Activated CD8-positive, alpha-beta memory T cell treated with anti-CD3 and anti-CD28 coated beads, Interleukin-2, amount 10 ng/mL, durations not matched to agents 7 days and 5 days (primary cell): Measurements from ENCODE around the gene PIGP. TPM values are rescaled to one million over a fixed set of nuclear protein-coding genes. Genes with fewer than 3 reads are reported as not detected.
"Not testable (repeated sequence)": the region's sequence is repeated elsewhere in the genome, so short reads cannot be mapped to it uniquely, and the experiment has no call there.

Experiments
- ATAC-seq: fragments of 150-1000 bp; cut with Tn5 transposase; one replicate; pipeline ENCODE4 v1.10.0; 2021; ENCODE audit warnings: moderate library complexity
- CTCF ChIA-PET: fragments of 350-600 bp; sonication (Branson Sonifier 250); formaldehyde crosslinking; loops from one replicate; lab custom pipeline; 2021; ENCODE audit warnings: antibody characterized with exemption; lab: Charles Lee
- DNase-seq: peaks from one replicate; pipeline ENCODE4 v3.0.0-alpha.2; 2020
- H3K27ac Mint-ChIP-seq: one replicate; pipeline ENCODE4 v1.8.0; 2021; ENCODE audit warnings: mild to moderate bottlenecking, mixed read lengths
- H3K27me3 Mint-ChIP-seq: one replicate; pipeline ENCODE4 v1.8.0; 2021; ENCODE audit warnings: mixed read lengths
- H3K36me3 Mint-ChIP-seq: one replicate; pipeline ENCODE4 v1.8.0; 2021; ENCODE audit warnings: mild to moderate bottlenecking, mixed read lengths
- H3K4me1 Mint-ChIP-seq: one replicate; pipeline ENCODE4 v1.8.0; 2021; ENCODE audit warnings: mixed read lengths
- H3K4me3 Mint-ChIP-seq: one replicate; pipeline ENCODE4 v1.8.0; 2021; ENCODE audit warnings: mild to moderate bottlenecking, moderate library complexity, mixed read lengths
- H3K9me3 Mint-ChIP-seq: one replicate; pipeline ENCODE4 v1.8.0; 2022; ENCODE audit warnings: low read depth, mixed read lengths
- total RNA-seq, 2 experiments: library from RNA; stranded (reverse); gene quantifications; one replicate each; pipeline ENCODE4 v1.2.3, GENCODE V29; 2021

Gene PIGP
- 10 to 100 TPM; 16.1 to 16.6 TPM for total RNA-seq

GRCh38 chr21:37072988-37073416, at the start of gene PIGP, which contains the start of gene TTC3:
TSS of gene PIGP (minus strand) at chr21:37073071. CDS start at chr21:37072515, 556 bp downstream.
TSS of gene TTC3 (plus strand) at chr21:37073254. CDS start at chr21:37087258, 14,004 bp downstream.
- no peaks in the 10 kb centered on the region for H3K27me3 Mint-ChIP-seq
- CTCF ChIA-PET = no interaction called here
- H3K4me1 Mint-ChIP-seq = peaks cover 42% of the 10 kb centered on the region

GRCh38 chr21:37119421-37120218, 46.7 kb upstream of the PIGP start:
- Mint-ChIP-seq H3K9me3 (no peaks in the 10 kb centered on the region), H3K4me1 (peaks cover 25% of the 10 kb centered on the region), H3K27me3 (no peaks in the 10 kb centered on the region), H3K36me3 (peaks cover 16% of the 10 kb centered on the region), H3K4me3 (no peak overlapping the region), H3K27ac (no peak overlapping the region)
- CTCF ChIA-PET = no interaction called here
- ATAC-seq (no peak), DNase-seq (no peak)

More at GRCh38 chr21:37072988-37073416, at the start of gene PIGP, which contains the start of gene TTC3:
- peak within 1 kb of the TSS; percentile 91 for H3K27ac Mint-ChIP-seq
- peak; percentile 93 for DNase-seq
- peak; percentile 81 for ATAC-seq
- H3K4me3 Mint-ChIP-seq = peak within 1 kb of the TSS; percentile 87
- H3K9me3 Mint-ChIP-seq = no peaks in the 10 kb centered on the region
- peaks cover 18% of the 10 kb centered on the region for H3K36me3 Mint-ChIP-seq

GRCh38 chr21:37118187-37118826, 45.4 kb upstream of the PIGP start:
- H3K27me3 Mint-ChIP-seq = no peaks in the 10 kb centered on the region
- H3K9me3 Mint-ChIP-seq = no peaks in the 10 kb centered on the region
- peaks cover 25% of the 10 kb centered on the region for H3K4me1 Mint-ChIP-seq
- no peak overlapping the region for H3K4me3 Mint-ChIP-seq
- no peak for ATAC-seq
- CTCF ChIA-PET = no interaction called here
- no peak overlapping the region for H3K27ac Mint-ChIP-seq
- no peak for DNase-seq
- H3K36me3 Mint-ChIP-seq = peaks cover 15% of the 10 kb centered on the region

- H3K9me3 Mint-ChIP-seq = peaks cover under 1% of the 10 kb centered on the region
- no peak for DNase-seq
- CTCF ChIA-PET = interaction anchor here (0.6 kb wide), 1 partner anchor 65 kb away, joined by 4 read pairs; no protein-coding TSS in a partner anchor
Observed at GRCh38 chr21:37117204-37117603, 44.3 kb upstream of the PIGP start.

GRCh38 chr21:37116459-37116858, 43.6 kb upstream of the PIGP start:
- Mint-ChIP-seq H3K36me3 (peaks cover 13% of the 10 kb centered on the region), H3K4me1 (peaks cover 25% of the 10 kb centered on the region)
- not testable (repeated sequence) for H3K9me3 Mint-ChIP-seq, DNase-seq, ATAC-seq, H3K27me3 Mint-ChIP-seq, H3K4me3 Mint-ChIP-seq, H3K27ac Mint-ChIP-seq
- CTCF ChIA-PET = interaction anchor here (0.6 kb wide), 1 partner anchor 65 kb away, joined by 4 read pairs; no protein-coding TSS in a partner anchor

More at GRCh38 chr21:37117204-37117603, 44.3 kb upstream of the PIGP start:
- Mint-ChIP-seq H3K4me1 (peaks cover 25% of the 10 kb centered on the region), H3K4me3 (no peak overlapping the region), H3K27me3 (no peaks in the 10 kb centered on the region), H3K27ac (no peak overlapping the region), H3K36me3 (peaks cover 13% of the 10 kb centered on the region)
- no peak for ATAC-seq

- Mint-ChIP-seq H3K4me1 (peaks cover 16% of the 10 kb centered on the region), H3K36me3 (peaks cover 14% of the 10 kb centered on the region)
- ATAC-seq, H3K9me3 Mint-ChIP-seq, H3K4me3 Mint-ChIP-seq, H3K27ac Mint-ChIP-seq, H3K27me3 Mint-ChIP-seq, DNase-seq, CTCF ChIA-PET: not testable (repeated sequence)
Observed at GRCh38 chr21:37114301-37114700, 41.4 kb upstream of the PIGP start.

GRCh38 chr21:37111029-37111428, 38.2 kb upstream of the PIGP start:
- DNase-seq, ATAC-seq, H3K27ac Mint-ChIP-seq, H3K4me3 Mint-ChIP-seq, CTCF ChIA-PET, H3K27me3 Mint-ChIP-seq, H3K9me3 Mint-ChIP-seq, H3K4me1 Mint-ChIP-seq: not testable (repeated sequence)
- peaks cover 31% of the 10 kb centered on the region for H3K36me3 Mint-ChIP-seq

GRCh38 chr21:37106998-37107397, 34.1 kb upstream of the PIGP start:
- H3K27me3 Mint-ChIP-seq = no peaks in the 10 kb centered on the region
- no peak for ATAC-seq
- peaks cover 5% of the 10 kb centered on the region for H3K9me3 Mint-ChIP-seq
- no peak overlapping the region for H3K27ac Mint-ChIP-seq
- H3K4me3 Mint-ChIP-seq = no peak overlapping the region
- no peak for DNase-seq
- CTCF ChIA-PET = no interaction called here
- H3K36me3 Mint-ChIP-seq = peaks cover 29% of the 10 kb centered on the region
- H3K4me1 Mint-ChIP-seq = no peaks in the 10 kb centered on the region

- peaks cover 15% of the 10 kb centered on the region for H3K36me3 Mint-ChIP-seq
- DNase-seq, H3K9me3 Mint-ChIP-seq, H3K4me3 Mint-ChIP-seq, ATAC-seq, H3K27ac Mint-ChIP-seq, CTCF ChIA-PET, H3K4me1 Mint-ChIP-seq, H3K27me3 Mint-ChIP-seq: not testable (repeated sequence)
Observed at GRCh38 chr21:37102746-37103145, 29.9 kb upstream of the PIGP start.

GRCh38 chr21:37101384-37101783, 28.5 kb upstream of the PIGP start:
- Mint-ChIP-seq H3K4me3 (no peak overlapping the region), H3K9me3 (no peaks in the 10 kb centered on the region)

GRCh38 chr21:37100316-37100715, 27.4 kb upstream of the PIGP start:
- ATAC-seq (no peak), DNase-seq (no peak)
- no peak overlapping the region for H3K4me3 Mint-ChIP-seq
- CTCF ChIA-PET = no interaction called here
- H3K27me3 Mint-ChIP-seq = no peaks in the 10 kb centered on the region
- H3K27ac Mint-ChIP-seq = no peak overlapping the region
- H3K4me1 Mint-ChIP-seq = no peaks in the 10 kb centered on the region
- peaks cover 10% of the 10 kb centered on the region for H3K36me3 Mint-ChIP-seq
- no peaks in the 10 kb centered on the region for H3K9me3 Mint-ChIP-seq

More at GRCh38 chr21:37101384-37101783, 28.5 kb upstream of the PIGP start:
- H3K27me3 Mint-ChIP-seq = no peaks in the 10 kb centered on the region
- ATAC-seq (no peak), DNase-seq (no peak)
- CTCF ChIA-PET = no interaction called here
- H3K4me1 Mint-ChIP-seq = no peaks in the 10 kb centered on the region
- H3K27ac Mint-ChIP-seq = no peak overlapping the region
- peaks cover 10% of the 10 kb centered on the region for H3K36me3 Mint-ChIP-seq

- Mint-ChIP-seq H3K27ac (no peak overlapping the region), H3K4me1 (no peaks in the 10 kb centered on the region), H3K36me3 (peaks cover 7% of the 10 kb centered on the region), H3K4me3 (no peak overlapping the region), H3K9me3 (no peaks in the 10 kb centered on the region), H3K27me3 (no peaks in the 10 kb centered on the region)
- DNase-seq (no peak), ATAC-seq (no peak)
- CTCF ChIA-PET = no interaction called here
Observed at GRCh38 chr21:37098751-37099150, 25.9 kb upstream of the PIGP start.

- Mint-ChIP-seq H3K27ac (no peak overlapping the region), H3K36me3 (peaks cover 6% of the 10 kb centered on the region), H3K4me3 (no peak overlapping the region), H3K27me3 (no peaks in the 10 kb centered on the region), H3K9me3 (no peaks in the 10 kb centered on the region), H3K4me1 (no peaks in the 10 kb centered on the region)
- no peak for DNase-seq
- no peak for ATAC-seq
- CTCF ChIA-PET = no interaction called here
Observed at GRCh38 chr21:37095821-37096220, 22.9 kb upstream of the PIGP start.
